Measurements from ENCODE around the gene CHML.

The CHML gene

GRCh38 chr1:241592273-241592958, 47.8 kb downstream of the CHML start:
- no peak for DNase-seq

GRCh38 chr1:241591736-241592135, 48.4 kb downstream of the CHML start:
- no peak for DNase-seq

GRCh38 chr1:241591317-241591716, 48.9 kb downstream of the CHML start:
- no peak for DNase-seq

- no peak for DNase-seq
Measured at GRCh38 chr1:241590719-241591118, 49.5 kb downstream of the CHML start.

Measured in anterior cingulate cortex (tissue), 58 donors.